HG02840 (cell line): ENCODE results near the gene KIF1A.
"Not testable (repeated sequence)": the region's sequence is repeated elsewhere in the genome, so short reads cannot be mapped to it uniquely, and the experiment has no call there.

Source experiments
- ATAC-seq: cut with Tn5 transposase; IDR thresholded peaks from one replicate; pipeline ENCODE4 v1.9.1; 2021; ENCODE audit warnings: mild to moderate bottlenecking, moderate library complexity, moderate number of reproducible peaks; ENCODE audit not compliant: unreplicated experiment, low FRiP score

KIF1A gene

GRCh38 chr2:240789501-240790369 is 30.3 kb downstream of the KIF1A start:
- no peak for ATAC-seq

- no peak for ATAC-seq
Observed at GRCh38 chr2:240789051-240789453, 31.0 kb downstream of the KIF1A start.

- ATAC-seq, result no peak
Observed at GRCh38 chr2:240788482-240788881, 31.5 kb downstream of the KIF1A start.

- no peak for ATAC-seq
Observed at GRCh38 chr2:240787521-240788472, 32.2 kb downstream of the KIF1A start.

- ATAC-seq, result no peak
Observed at GRCh38 chr2:240786871-240787311, 33.1 kb downstream of the KIF1A start.

- ATAC-seq, result no peak
Observed at GRCh38 chr2:240786355-240786841, 33.6 kb downstream of the KIF1A start.

- no peak for ATAC-seq
Observed at GRCh38 chr2:240785424-240786335, 34.3 kb downstream of the KIF1A start.

- ATAC-seq, result no peak
Observed at GRCh38 chr2:240784629-240785423, 35.2 kb downstream of the KIF1A start.

GRCh38 chr2:240783819-240784621 is 36.0 kb downstream of the KIF1A start:
- ATAC-seq, result no peak

GRCh38 chr2:240782886-240783818 is 36.9 kb downstream of the KIF1A start:
- ATAC-seq, result no peak

GRCh38 chr2:240782221-240782885 is 37.7 kb downstream of the KIF1A start:
- no peak for ATAC-seq

- no peak for ATAC-seq
Observed at GRCh38 chr2:240781471-240782220, 38.4 kb downstream of the KIF1A start.

GRCh38 chr2:240780023-240780700 is 39.9 kb downstream of the KIF1A start:
- ATAC-seq, result no peak

- ATAC-seq, result not testable (repeated sequence)
Observed at GRCh38 chr2:240779250-240779832, 40.7 kb downstream of the KIF1A start.

GRCh38 chr2:240778426-240778825 is 41.6 kb downstream of the KIF1A start:
- ATAC-seq, result no peak
